Keratinocyte (primary cell): Measurements from ENCODE around the gene SMG6. TPM values are rescaled to one million over a fixed set of nuclear protein-coding genes. Genes with fewer than 3 reads are reported as not detected.

Experiments used
- DNase-seq: peaks from one replicate; pipeline ENCODE4 v3.0.0-alpha.2; 2011; ENCODE audit warnings: low read depth, missing footprints, low spot score
- FAIRE-seq: peaks from 2 replicates; lab custom pipeline; 2011; peaks lifted over from hg19 to GRCh38; lab: Jason Lieb, UNC
- H2AFZ ChIP-seq: 2 replicates; pipeline ENCODE4 v1.6.0; 2012; ENCODE audit warnings: low read length, control low read depth, inconsistent platforms; ENCODE audit not compliant: control insufficient read depth
- H3K27ac ChIP-seq: 2 replicates; pipeline ENCODE4 v1.5.1; 2011; ENCODE audit warnings: low read length; ENCODE audit not compliant: control insufficient read depth, insufficient read depth
- H3K27me3 ChIP-seq: 3 replicates; pipeline ENCODE4 v1.6.0; 2011; ENCODE audit warnings: low read length; ENCODE audit not compliant: control insufficient read depth, insufficient read depth; ENCODE audit errors: extremely low read depth
- H3K36me3 ChIP-seq, 2 experiments: 2 replicates in 1 of 2; 3 replicates in 1 of 2; pipeline ENCODE4 v1.5.1; 2011; ENCODE audit warnings: low read length in 2 of 2, mild to moderate bottlenecking in 1 of 2; ENCODE audit not compliant: control insufficient read depth in 2 of 2, insufficient read depth in 2 of 2; ENCODE audit errors: extremely low read depth in 1 of 2
- H3K4me1 ChIP-seq: 3 replicates; pipeline ENCODE4 v1.5.1; 2011; ENCODE audit warnings: low read length; ENCODE audit not compliant: control insufficient read depth, insufficient read depth; ENCODE audit errors: extremely low read depth
- H3K4me2 ChIP-seq: 3 replicates; pipeline ENCODE4 v1.6.0; 2011; ENCODE audit warnings: low read depth, low read length; ENCODE audit not compliant: control insufficient read depth, insufficient read depth; ENCODE audit errors: extremely low read depth
- H3K4me3 ChIP-seq, 3 experiments: fragments of 200-600 bp in 1 of 3; sonication (generic) in 1 of 3; 2 replicates in 2 of 3; 3 replicates in 1 of 3; pipeline ENCODE4 v1.5.1; 2011 to 2016; ENCODE audit warnings: low read length in 3 of 3, mild to moderate bottlenecking in 3 of 3, control low read depth in 2 of 3, inconsistent platforms in 1 of 3, low read depth in 1 of 3, mixed read lengths in 1 of 3, mixed run types in 1 of 3, moderate library complexity in 1 of 3; ENCODE audit not compliant: control insufficient read depth in 2 of 3, insufficient read depth in 2 of 3; ENCODE audit errors: extremely low read depth in 1 of 3
- H3K79me2 ChIP-seq: 2 replicates; pipeline ENCODE4 v1.6.0; 2012; ENCODE audit warnings: low read length; ENCODE audit not compliant: control insufficient read depth, insufficient read depth
- H3K9ac ChIP-seq: 3 replicates; pipeline ENCODE4 v1.6.0; 2011; ENCODE audit warnings: low read length; ENCODE audit not compliant: control insufficient read depth, insufficient read depth; ENCODE audit errors: extremely low read depth
- H3K9me1 ChIP-seq: 3 replicates; pipeline ENCODE4 v1.6.0; 2011; ENCODE audit warnings: low read length; ENCODE audit not compliant: control insufficient read depth, insufficient read depth; ENCODE audit errors: extremely low read depth
- H3K9me3 ChIP-seq: 2 replicates; pipeline ENCODE4 v1.5.1; 2012; ENCODE audit warnings: low read depth, low read length; ENCODE audit not compliant: control insufficient read depth
- H4K20me1 ChIP-seq: 3 replicates; pipeline ENCODE4 v1.6.0; 2011; ENCODE audit warnings: low read length; ENCODE audit not compliant: control insufficient read depth, insufficient read depth; ENCODE audit errors: extremely low read depth
- CTCF ChIP-seq, 3 experiments: IDR thresholded peaks in 1 of 3; conservative IDR thresholded peaks in 1 of 3; optimal IDR thresholded peaks in 1 of 3; 2 replicates in 2 of 3; 3 replicates in 1 of 3; pipeline versions ENCODE3 to v1.5.1; 2011; ENCODE audit warnings: low read length in 3 of 3, mild to moderate bottlenecking in 3 of 3, moderate library complexity in 2 of 3, control low read depth in 1 of 3, inconsistent platforms in 1 of 3; ENCODE audit not compliant: insufficient read depth in 2 of 3; ENCODE audit errors: extremely low read depth in 1 of 3
- EZH2 ChIP-seq: IDR thresholded peaks from one replicate; pipeline ENCODE4 v1.6.1; 2012; ENCODE audit warnings: inconsistent platforms, mild to moderate bottlenecking, low read length, moderate library complexity
- dilution Hi-C: fragments of 300-500 bp; cut with MboI; formaldehyde crosslinking; loops from one replicate; pipeline ENCODE4 v1.7.0; 2020; ENCODE audit warnings: low sequenced_read_pairs; ENCODE audit not compliant: extremely low pct_ligation_motif_present
- polyA plus RNA-seq, 5 experiments: library from polyadenylated mRNA; depleted of rRNA in 3 of 5; stranded (reverse) in 3 of 5; stranded (forward) in 1 of 5; unstranded in 1 of 5; fragments of >200 nt; gene quantifications; 1 replicate in 1 of 5; 2 replicates in 3 of 5; 3 replicates in 1 of 5; pipeline versions ENCODE4 v1.2.1 to v1.2.3, GENCODE V29; 2011 to 2012; ENCODE audit warnings: missing spikeins in 2 of 5, low read depth in 1 of 5, low replicate concordance in 1 of 5

The SMG6 gene
- polyA plus RNA-seq, 1 donor (not counting 4 experiments of a cell fraction or from before 2014, with no cell fraction given), result 3.6 TPM

DNA sequence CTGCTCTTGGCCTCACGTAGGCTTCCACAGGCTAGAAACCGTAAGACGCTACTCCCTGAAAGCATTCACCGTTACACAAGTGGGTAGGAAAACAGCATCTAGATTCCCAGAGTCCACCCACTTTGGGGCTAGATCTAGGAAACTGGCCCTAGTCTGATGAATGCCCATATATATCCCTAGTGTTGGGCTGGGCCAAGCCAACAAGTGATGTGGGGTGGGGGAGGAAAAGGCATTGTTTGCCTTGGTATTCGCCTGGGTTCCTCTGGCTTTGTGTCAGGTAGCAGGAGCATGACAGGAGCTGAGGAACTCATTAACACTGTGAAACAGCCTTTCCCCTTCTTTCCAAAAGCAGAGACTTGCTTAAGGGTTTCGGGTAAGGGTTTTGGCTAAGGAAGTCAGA, 112.4 kb downstream of the SMG6 start:
- no peaks in the 10 kb centered on the region for H3K79me2 ChIP-seq
- TF ChIP-seq EZH2 (no peak), CTCF (optimal IDR thresholded peaks at IDR 0.05 in 1 of 3, IDR thresholded peaks at IDR 0.05 in 1 of 3, conservative IDR thresholded peaks at IDR 0.05 in 1 of 3; ENCODE audit: extremely low read depth in 1 of 3, insufficient read depth in 2 of 3, low read length in 3 of 3) (no peak)
- H3K9me3 ChIP-seq, result no peaks in the 10 kb centered on the region
- H2AFZ ChIP-seq, result no peak overlapping the region
- DNase-seq (no peak), FAIRE-seq (no peak)
- H3K9ac ChIP-seq, result no peak overlapping the region
- dilution Hi-C loops, result no loop called here
- H3K36me3 ChIP-seq, result peaks cover 5 to 9% of the 10 kb centered on the region in 2 experiments
- H3K9me1 ChIP-seq, result no peaks in the 10 kb centered on the region
- no peak overlapping the region for H3K4me2 ChIP-seq
- H4K20me1 ChIP-seq, result no peaks in the 10 kb centered on the region
- peaks cover 40% of the 10 kb centered on the region for H3K4me1 ChIP-seq
- no peak overlapping the region for H3K27ac ChIP-seq
- no peak overlapping the region for H3K4me3 ChIP-seq
- no peaks in the 10 kb centered on the region for H3K27me3 ChIP-seq

- Histone ChIP-seq H3K4me2 (peak overlapping the region; percentile 11), H3K9me3 (no peaks in the 10 kb centered on the region), H3K79me2 (no peaks in the 10 kb centered on the region), H3K9ac (no peak overlapping the region), H2AFZ (no peak overlapping the region), H4K20me1 (no peaks in the 10 kb centered on the region), H3K36me3 (peaks cover 5 to 11% of the 10 kb centered on the region in 2 experiments), H3K27ac (no peak overlapping the region), H3K4me1 (peaks cover 40% of the 10 kb centered on the region), H3K27me3 (no peaks in the 10 kb centered on the region), H3K4me3 (no peak overlapping the region), H3K9me1 (no peaks in the 10 kb centered on the region)
- FAIRE-seq (peak; percentile 36), DNase-seq (no peak)
- TF ChIP-seq EZH2 (no peak), CTCF (optimal IDR thresholded peaks at IDR 0.05 in 1 of 3, IDR thresholded peaks at IDR 0.05 in 1 of 3, conservative IDR thresholded peaks at IDR 0.05 in 1 of 3; ENCODE audit: extremely low read depth in 1 of 3, insufficient read depth in 2 of 3, low read length in 3 of 3) (no peak)
- dilution Hi-C loops, result no loop called here
These were observed 113.6 kb downstream of the SMG6 start for GRCh38 chr17:2190014-2190413.
